K562 (cell line): ENCODE measurements around the gene USP12. TPM values are rescaled to one million over a fixed set of nuclear protein-coding genes. Genes with fewer than 3 reads are reported as not detected.

Experiments used
- BDP1 ChIP-seq: IDR thresholded peaks from 3 replicates; pipeline ENCODE4 v1.6.1; 2011; ENCODE audit not compliant: insufficient read length, insufficient read depth
- CBX1 ChIP-seq: sonication (generic); IDR thresholded peaks from 2 replicates; pipeline ENCODE4 v1.6.1; 2016; ENCODE audit warnings: antibody characterized with exemption, low read depth, mild to moderate bottlenecking
- CCNT2 ChIP-seq: IDR thresholded peaks from 2 replicates; pipeline ENCODE4 v1.6.1; 2011; ENCODE audit warnings: borderline replicate concordance, low read depth, mild to moderate bottlenecking, moderate library complexity, mixed read lengths, low read length; ENCODE audit not compliant: insufficient read length; ENCODE audit errors: extremely low read depth
- CHCHD3 ChIP-seq: fragments of 250-450 bp; sonication (Bioruptor Pico); IDR thresholded peaks from 2 replicates; pipeline ENCODE4 v2.1.2; 2022; ENCODE audit warnings: mild to moderate bottlenecking
- CREB3 ChIP-seq: fragments of 450-650 bp; conservative IDR thresholded peaks from 2 replicates; pipeline ENCODE4 v1.6.1; 2016; ENCODE audit warnings: missing genetic modification characterization, low read depth, mild to moderate bottlenecking, missing compliant biosample characterization, moderate library complexity
- E2F1 ChIP-seq: sonication (generic); formaldehyde crosslinking; IDR thresholded peaks from 2 replicates; pipeline ENCODE4 v1.8.1; 2023; ENCODE audit warnings: mild to moderate bottlenecking, missing genetic modification reagents, moderate library complexity
- EGR1 ChIP-seq: fragments of 450-650 bp; conservative IDR thresholded peaks from 2 replicates; pipeline ENCODE4 v1.6.1; 2017; ENCODE audit warnings: mild to moderate bottlenecking
- ERF ChIP-seq: fragments of 450-650 bp; formaldehyde crosslinking; IDR thresholded peaks from 2 replicates; pipeline ENCODE4 v1.4.0; 2020; ENCODE audit warnings: mild to moderate bottlenecking, mixed read lengths
- GATAD2A ChIP-seq: fragments of 450-650 bp; IDR thresholded peaks from 2 replicates; pipeline ENCODE4 v1.6.1; 2017
- HES1 ChIP-seq: fragments of 450-650 bp; IDR thresholded peaks from 2 replicates; pipeline ENCODE4 v1.6.1; 2016; ENCODE audit warnings: low read depth, mild to moderate bottlenecking, moderate library complexity
- NR4A1 ChIP-seq, 2 experiments: fragments of 250-450 bp in 1 of 2; fragments of 450-650 bp in 1 of 2; sonication (Bioruptor Pico) in 1 of 2; IDR thresholded peaks; 2 replicates each; pipeline versions ENCODE4 v1.4.0 to v1.6.1; 2016 to 2020; ENCODE audit warnings: mild to moderate bottlenecking in 2 of 2, missing compliant biosample characterization in 1 of 2, missing genetic modification characterization in 1 of 2, moderate library complexity in 1 of 2
- SREBF2 ChIP-seq: sonication (generic); formaldehyde crosslinking; IDR thresholded peaks from 2 replicates; pipeline ENCODE4 v1.4.0; 2020; ENCODE audit warnings: mild to moderate bottlenecking, missing genetic modification reagents
- SRF ChIP-seq, 2 experiments: fragments of 250-450, 450-650 bp in 1 of 2; sonication (Bioruptor Pico) in 1 of 2; sonication (generic) in 1 of 2; formaldehyde crosslinking; IDR thresholded peaks; 2 replicates each; pipeline versions ENCODE4 v1.5.0 to v1.5.1; 2020 to 2022; ENCODE audit warnings: mild to moderate bottlenecking in 1 of 2, missing genetic modification reagents in 1 of 2
- ZC3H11A ChIP-seq: IDR thresholded peaks from 2 replicates; pipeline ENCODE4 v1.6.1; 2012; ENCODE audit warnings: low read depth, low read length, improper control_type of control experiment
- ZNF589 ChIP-seq: fragments of 200-800 bp; sonication (Bioruptor generic); IDR thresholded peaks from 2 replicates; pipeline ENCODE4 v1.6.1; 2016; ENCODE audit warnings: low read depth, missing genetic modification characterization, missing compliant biosample characterization
- ZNF77 ChIP-seq: fragments of 250-450 bp; sonication (Bioruptor Pico); IDR thresholded peaks from 2 replicates; pipeline ENCODE4 v1.5.0; 2020
- polyA plus RNA-seq, 8 experiments: library from polyadenylated mRNA; depleted of rRNA in 4 of 8; stranded (reverse) in 5 of 8; unstranded in 3 of 8; fragments of >200 nt; fragmentation: Nextera tagmentation in 2 of 8; fragmentation: Illumina TruSeq in 1 of 8; extraction: Ambion mirVana in 2 of 8; extraction: Trizol in 1 of 8; gene quantifications; 2 replicates each; pipeline versions ENCODE4 v1.2.1 to v1.2.3, GENCODE V29; 2011 to 2014; ENCODE audit warnings: inconsistent platforms in 1 of 8, missing spikeins in 1 of 8
- total RNA-seq, 7 experiments: library from RNA; depleted of rRNA in 6 of 7; stranded (reverse); fragments of >200 nt in 6 of 7; fragmentation: Illumina TruSeq in 2 of 7; extraction: Trizol in 2 of 7; gene quantifications; 2 replicates each; pipeline versions ENCODE4 v1.2.1 to v1.2.3, GENCODE V29; 2011 to 2021; ENCODE audit warnings: low replicate concordance in 1 of 7
- TF ChIP-seq, protein P1 (sequence below): fragments of 450-650 bp; IDR thresholded peaks from 2 replicates; pipeline ENCODE4 v1.6.1; 2017; ENCODE audit warnings: mild to moderate bottlenecking, moderate library complexity
- TF ChIP-seq, protein P2 (sequence below): fragments of 250-450 bp; sonication (Bioruptor Pico); IDR thresholded peaks from 2 replicates; pipeline ENCODE4 v1.5.0; 2020; ENCODE audit warnings: mild to moderate bottlenecking, borderline replicate concordance

Gene USP12
- total and polyA plus RNA-seq, 9 of the 15 experiments (the other 6 are each of a cell fraction or from before 2014, with no cell fraction given): 1.8 to 20.5 (median 13.3) TPM

GRCh38 chr13:27138457-27139093 lies 33.0 kb downstream of the USP12 start (continued):
- TF ChIP-seq E2F1 (CRISPR knock-in tag): no peak
- no peak for TF ChIP-seq SREBF2 (CRISPR knock-in tag)
- TF ChIP-seq HES1: no peak
- TF ChIP-seq CHCHD3 (CRISPR knock-in tag): 0 out of 2 replicates have a peak, but pooled peaks have one; percentile 81
- no peak for TF ChIP-seq BDP1
- TF ChIP-seq CBX1: no peak
- 0 out of 2 replicates have a peak, but pooled peaks have one; percentile 75 for TF ChIP-seq NR4A1 (CRISPR knock-in tag; IDR thresholded peaks at IDR 0.05)
- TF ChIP-seq NR4A1 (tag; IDR thresholded peaks at IDR 0.05): peak; percentile 100
- no peak for TF ChIP-seq EGR1
- no peak for TF ChIP-seq ZC3H11A
- TF ChIP-seq ZNF589 (CRISPR knock-in tag): peak; percentile 99
- peak; percentile 98 for TF ChIP-seq ERF (CRISPR knock-in tag)
- TF ChIP-seq, protein P1, sequence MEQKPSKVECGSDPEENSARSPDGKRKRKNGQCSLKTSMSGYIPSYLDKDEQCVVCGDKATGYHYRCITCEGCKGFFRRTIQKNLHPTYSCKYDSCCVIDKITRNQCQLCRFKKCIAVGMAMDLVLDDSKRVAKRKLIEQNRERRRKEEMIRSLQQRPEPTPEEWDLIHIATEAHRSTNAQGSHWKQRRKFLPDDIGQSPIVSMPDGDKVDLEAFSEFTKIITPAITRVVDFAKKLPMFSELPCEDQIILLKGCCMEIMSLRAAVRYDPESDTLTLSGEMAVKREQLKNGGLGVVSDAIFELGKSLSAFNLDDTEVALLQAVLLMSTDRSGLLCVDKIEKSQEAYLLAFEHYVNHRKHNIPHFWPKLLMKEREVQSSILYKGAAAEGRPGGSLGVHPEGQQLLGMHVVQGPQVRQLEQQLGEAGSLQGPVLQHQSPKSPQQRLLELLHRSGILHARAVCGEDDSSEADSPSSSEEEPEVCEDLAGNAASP: no peak
- peak in 1 of 2 experiments; percentile 87; a peak in 2 of 4 replicates for TF ChIP-seq SRF (CRISPR knock-in tag; IDR thresholded peaks at IDR 0.05)
- TF ChIP-seq, protein P2, sequence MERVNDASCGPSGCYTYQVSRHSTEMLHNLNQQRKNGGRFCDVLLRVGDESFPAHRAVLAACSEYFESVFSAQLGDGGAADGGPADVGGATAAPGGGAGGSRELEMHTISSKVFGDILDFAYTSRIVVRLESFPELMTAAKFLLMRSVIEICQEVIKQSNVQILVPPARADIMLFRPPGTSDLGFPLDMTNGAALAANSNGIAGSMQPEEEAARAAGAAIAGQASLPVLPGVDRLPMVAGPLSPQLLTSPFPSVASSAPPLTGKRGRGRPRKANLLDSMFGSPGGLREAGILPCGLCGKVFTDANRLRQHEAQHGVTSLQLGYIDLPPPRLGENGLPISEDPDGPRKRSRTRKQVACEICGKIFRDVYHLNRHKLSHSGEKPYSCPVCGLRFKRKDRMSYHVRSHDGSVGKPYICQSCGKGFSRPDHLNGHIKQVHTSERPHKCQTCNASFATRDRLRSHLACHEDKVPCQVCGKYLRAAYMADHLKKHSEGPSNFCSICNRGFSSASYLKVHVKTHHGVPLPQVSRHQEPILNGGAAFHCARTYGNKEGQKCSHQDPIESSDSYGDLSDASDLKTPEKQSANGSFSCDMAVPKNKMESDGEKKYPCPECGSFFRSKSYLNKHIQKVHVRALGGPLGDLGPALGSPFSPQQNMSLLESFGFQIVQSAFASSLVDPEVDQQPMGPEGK (CRISPR knock-in tag): peak; percentile 81; the same call in 1 of the 2 replicates
- TF ChIP-seq GATAD2A: peak; percentile 99
- TF ChIP-seq ZNF77 (CRISPR knock-in tag): no peak
- no peak for TF ChIP-seq CCNT2
- peak; percentile 100 for TF ChIP-seq CREB3 (tag)
